ENCODE data around the gene PGBD5. TPM values are rescaled to one million over a fixed set of nuclear protein-coding genes. Genes with fewer than 3 reads are reported as not detected.

Gene PGBD5
- polyA plus RNA-seq, 3 donors = 0.44 TPM; not detected in 2

DNA sequence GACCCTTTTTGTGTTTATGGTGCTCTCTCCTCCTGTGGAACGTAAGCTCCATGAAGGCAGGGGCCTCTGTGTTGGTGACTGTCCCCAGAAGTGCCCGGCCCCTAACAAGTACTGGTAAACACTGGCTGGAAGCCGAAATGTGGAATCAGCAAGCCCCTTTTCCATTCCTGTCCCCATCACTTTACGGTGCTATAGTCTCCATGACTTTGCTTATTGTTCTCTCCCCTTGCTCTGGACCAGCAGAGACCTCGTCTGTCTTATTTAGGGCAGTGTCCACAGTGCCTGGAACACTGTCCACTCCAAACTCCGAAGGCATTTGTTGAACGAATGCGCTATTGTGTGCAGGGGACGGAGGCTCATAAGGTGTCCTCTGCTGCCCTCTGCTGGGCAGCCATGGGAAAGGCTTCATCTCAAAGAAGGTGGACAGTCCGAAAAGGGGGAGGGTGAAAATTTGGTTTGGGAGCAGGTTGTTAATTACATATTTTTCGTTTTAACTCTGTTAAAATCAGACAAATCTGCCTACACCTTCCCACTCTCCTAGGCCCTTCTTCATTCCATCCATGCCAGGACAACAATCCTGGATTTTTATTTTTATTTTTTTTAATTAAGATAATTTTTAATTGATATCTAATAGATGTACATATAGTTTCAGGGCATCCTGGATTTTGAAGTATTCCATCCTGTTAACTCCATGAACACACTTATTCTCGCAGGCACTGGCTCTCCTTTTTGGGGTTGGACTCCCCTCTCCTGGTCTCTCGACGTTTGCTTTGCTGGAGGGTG lies 115.6 kb downstream of the PGBD5 start:
- Histone ChIP-seq H3K27me3 (ENCODE audit: control insufficient read depth in 2 of 2, insufficient read depth in 2 of 2, low read length in 2 of 2) (no peaks in the 10 kb centered on the region), H3K9ac (ENCODE audit: insufficient read depth, low read length, poor library complexity, severe bottlenecking) (no peak overlapping the region), H3K27ac (ENCODE audit: low read depth in 1 of 2, low read length in 2 of 2) (no peak overlapping the region), H4K20me1 (ENCODE audit: insufficient read depth, low read length) (no peaks in the 10 kb centered on the region), H3K4me3 (replicated peaks in 1 of 3; ENCODE audit: low read depth in 2 of 3, low read length in 3 of 3) (no peak overlapping the region), H2AFZ (ENCODE audit: insufficient read depth, low read depth, low read length, poor library complexity, severe bottlenecking) (peak overlapping the region; percentile 60), H3K9me3 (replicated peaks in 1 of 2; ENCODE audit: control insufficient read depth in 1 of 2, insufficient read depth in 1 of 2, low read length in 2 of 2) (no peaks in the 10 kb centered on the region), H3K4me2 (replicated peaks; ENCODE audit: extremely low read depth, low read length, poor library complexity, severe bottlenecking) (no peak overlapping the region), H3K4me1 (ENCODE audit: control insufficient read depth in 1 of 2, insufficient read depth in 2 of 2, low read length in 2 of 2) (no peaks in the 10 kb centered on the region), H3K79me2 (ENCODE audit: insufficient read depth, low read length) (no peaks in the 10 kb centered on the region), H3K36me3 (replicated peaks in 1 of 2; ENCODE audit: control insufficient read depth in 1 of 2, insufficient read depth in 2 of 2, low read length in 2 of 2) (no peaks in the 10 kb centered on the region)
- no peaks in the 10 kb centered on the region for H3K36me3 Mint-ChIP-seq
- WGBS (ENCODE audit: insufficient coverage) = 38% methylated on average over 9 of the region's 14 CpGs
- no peak overlapping the region for H3K27ac Mint-ChIP-seq
- peaks cover 0 to 3% (median 2%) of the 10 kb centered on the region in 3 donors for H3K27me3 Mint-ChIP-seq (ENCODE audit: low read depth in 3 of 3)
- H3K4me3 Mint-ChIP-seq = no peak overlapping the region
- H3K9me3 Mint-ChIP-seq = no peaks in the 10 kb centered on the region
- TF ChIP-seq CTCF (IDR thresholded peaks at IDR 0.05) = peak; percentile 88
- peaks cover 8% of the 10 kb centered on the region for H3K4me1 Mint-ChIP-seq
- intact Hi-C loops (cut with micrococcal nuclease) = loop anchor here (1.0 to 5.0 kb wide), 2 partner anchors 648 to 651 kb away; no protein-coding TSS in a partner anchor
- peak; percentile 59 to 67 (median 65) for DNase-seq

DNA sequence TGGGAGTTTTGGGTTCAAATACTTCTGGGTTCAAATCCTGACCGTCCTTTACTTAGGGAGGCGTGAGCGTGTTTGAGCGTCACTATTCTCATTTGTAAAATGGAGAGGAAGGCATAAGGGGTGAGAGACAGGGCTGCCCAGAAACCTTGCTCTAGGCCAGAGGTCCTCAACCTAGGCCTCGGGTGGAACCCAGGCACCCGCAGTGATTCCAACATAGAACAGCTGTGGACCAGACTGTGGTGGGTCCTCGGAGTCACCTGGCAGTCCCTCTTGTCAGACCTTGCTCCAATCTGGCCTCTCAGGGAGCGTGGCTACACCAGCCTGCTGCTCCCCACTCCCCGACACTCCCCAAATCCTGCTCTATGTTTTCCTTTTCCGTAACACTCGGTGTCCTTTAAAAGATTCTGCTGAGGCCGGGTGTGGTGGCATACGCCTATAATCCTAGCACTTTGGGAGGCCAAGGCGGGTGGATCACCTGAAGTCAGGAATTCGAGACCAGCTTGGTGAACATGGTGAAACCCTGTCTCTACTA lies 116.4 kb downstream of the PGBD5 start:
- Histone ChIP-seq H2AFZ (ENCODE audit: insufficient read depth, low read depth, low read length, poor library complexity, severe bottlenecking) (no peak overlapping the region), H4K20me1 (ENCODE audit: insufficient read depth, low read length) (no peaks in the 10 kb centered on the region), H3K9me3 (replicated peaks in 1 of 2; ENCODE audit: control insufficient read depth in 1 of 2, insufficient read depth in 1 of 2, low read length in 2 of 2) (no peaks in the 10 kb centered on the region), H3K9ac (ENCODE audit: insufficient read depth, low read length, poor library complexity, severe bottlenecking) (no peak overlapping the region), H3K36me3 (replicated peaks in 1 of 2; ENCODE audit: control insufficient read depth in 1 of 2, insufficient read depth in 2 of 2, low read length in 2 of 2) (no peaks in the 10 kb centered on the region), H3K4me1 (ENCODE audit: control insufficient read depth in 1 of 2, insufficient read depth in 2 of 2, low read length in 2 of 2) (no peaks in the 10 kb centered on the region), H3K27me3 (ENCODE audit: control insufficient read depth in 2 of 2, insufficient read depth in 2 of 2, low read length in 2 of 2) (no peaks in the 10 kb centered on the region), H3K79me2 (ENCODE audit: insufficient read depth, low read length) (no peaks in the 10 kb centered on the region), H3K27ac (ENCODE audit: low read depth in 1 of 2, low read length in 2 of 2) (no peak overlapping the region), H3K4me3 (replicated peaks in 1 of 3; ENCODE audit: low read depth in 2 of 3, low read length in 3 of 3) (no peak overlapping the region), H3K4me2 (replicated peaks; ENCODE audit: extremely low read depth, low read length, poor library complexity, severe bottlenecking) (no peak overlapping the region)
- H3K9me3 Mint-ChIP-seq = no peaks in the 10 kb centered on the region
- no peak for TF ChIP-seq CTCF (IDR thresholded peaks at IDR 0.05)
- no peak for DNase-seq
- peaks cover 8% of the 10 kb centered on the region for H3K4me1 Mint-ChIP-seq
- no peak overlapping the region for H3K4me3 Mint-ChIP-seq
- H3K27me3 Mint-ChIP-seq (ENCODE audit: low read depth in 3 of 3) = peaks cover 0 to 4% (median 3%) of the 10 kb centered on the region in 3 donors
- 96% methylated on average over 14 of the region's 15 CpGs for WGBS (ENCODE audit: insufficient coverage)
- H3K36me3 Mint-ChIP-seq = no peaks in the 10 kb centered on the region
- peak overlapping the region in 1 of 7 donors; percentile 58 for H3K27ac Mint-ChIP-seq
- intact Hi-C loops (cut with micrococcal nuclease) = loop anchor here (1.0 to 5.0 kb wide), 2 partner anchors 647 to 650 kb away; no protein-coding TSS in a partner anchor

Measured in CD14-positive monocyte (primary cell).